GM19043 (cell line): Measurements from ENCODE around the gene USP49.

Experiments
- ATAC-seq: cut with Tn5 transposase; IDR thresholded peaks from one replicate; pipeline ENCODE4 v1.9.1; 2021; ENCODE audit warnings: low read depth; ENCODE audit not compliant: unreplicated experiment

USP49 gene

GRCh38 chr6:41878246-41878645 is 16.9 kb downstream of the USP49 start:
- ATAC-seq = no peak

- no peak for ATAC-seq
Measured at GRCh38 chr6:41877051-41877680, 18.0 kb downstream of the USP49 start.

DNA sequence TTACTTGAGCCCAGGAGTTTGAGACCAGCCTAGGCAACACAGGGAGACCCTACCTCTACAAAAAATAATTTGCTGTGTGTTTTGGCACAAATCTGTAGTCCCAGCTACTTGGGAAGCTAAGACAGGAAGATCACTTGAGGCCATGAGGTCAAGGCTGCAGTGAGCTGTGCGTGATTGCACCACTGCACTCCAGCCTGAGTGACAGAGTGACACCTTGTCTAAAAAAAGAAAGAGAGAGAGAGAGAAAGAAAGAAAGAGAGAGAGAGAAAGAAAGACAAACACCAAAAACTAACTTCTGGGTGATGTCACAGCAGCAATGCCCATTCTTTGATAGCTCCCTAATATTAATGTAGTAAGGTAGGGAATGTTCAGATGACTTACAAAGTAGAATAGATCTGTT is 20.4 kb downstream of the USP49 start:
- no peak for ATAC-seq

- ATAC-seq = no peak
Measured at GRCh38 chr6:41872147-41872546, 23.0 kb downstream of the USP49 start.

- ATAC-seq = no peak
Measured at GRCh38 chr6:41871691-41872090, 23.5 kb downstream of the USP49 start.

DNA sequence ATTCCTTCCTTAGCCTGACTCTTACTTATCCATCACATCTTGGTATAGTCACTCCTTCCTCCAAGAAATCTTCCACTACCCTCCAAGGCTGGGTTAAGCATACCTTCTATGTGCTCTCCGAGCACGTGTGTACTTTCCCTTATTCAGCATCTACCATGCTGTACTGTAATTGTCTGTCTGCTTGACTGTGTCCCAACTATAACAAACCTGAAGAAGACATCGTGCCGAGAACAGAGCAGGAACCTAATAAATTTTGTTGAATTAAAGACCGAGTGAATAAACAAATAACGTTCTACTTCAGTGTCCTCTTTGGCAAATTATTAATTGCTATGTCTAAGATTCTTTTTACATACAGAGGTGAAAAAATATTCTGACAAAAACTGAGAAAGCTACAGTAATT is 35.8 kb downstream of the USP49 start:
- no peak for ATAC-seq

- no peak for ATAC-seq
Measured at GRCh38 chr6:41858703-41859102, 36.5 kb downstream of the USP49 start.

GRCh38 chr6:41850861-41851260 is 44.3 kb downstream of the USP49 start:
- ATAC-seq = no peak

DNA sequence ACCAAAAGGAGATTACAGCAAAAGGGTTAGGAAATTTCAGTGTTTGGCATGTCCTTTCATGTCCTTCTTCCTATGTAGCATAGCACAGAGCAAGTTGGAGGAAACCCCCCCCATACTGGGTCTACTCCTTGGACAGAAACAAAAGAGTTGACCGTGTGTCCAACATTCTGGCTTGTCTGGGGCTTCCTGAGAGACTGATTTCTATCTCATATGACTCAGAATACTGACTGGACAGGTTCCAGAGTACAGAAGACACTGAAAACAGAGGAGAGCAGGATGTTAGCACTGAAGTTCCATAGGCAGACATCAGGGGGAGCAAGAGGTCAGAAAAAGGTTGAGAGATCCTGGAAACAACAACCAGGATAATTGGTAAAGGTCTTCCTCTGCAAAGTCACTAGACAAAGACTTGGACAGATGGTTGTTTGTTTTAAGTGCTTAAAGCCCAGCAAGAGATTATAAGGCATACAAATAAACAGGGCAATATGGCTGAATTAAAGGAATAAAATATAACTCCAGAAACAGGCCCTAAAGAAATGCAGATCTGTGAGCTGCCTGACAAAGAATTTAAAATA is 48.4 kb downstream of the USP49 start:
- no peak for ATAC-seq

DNA sequence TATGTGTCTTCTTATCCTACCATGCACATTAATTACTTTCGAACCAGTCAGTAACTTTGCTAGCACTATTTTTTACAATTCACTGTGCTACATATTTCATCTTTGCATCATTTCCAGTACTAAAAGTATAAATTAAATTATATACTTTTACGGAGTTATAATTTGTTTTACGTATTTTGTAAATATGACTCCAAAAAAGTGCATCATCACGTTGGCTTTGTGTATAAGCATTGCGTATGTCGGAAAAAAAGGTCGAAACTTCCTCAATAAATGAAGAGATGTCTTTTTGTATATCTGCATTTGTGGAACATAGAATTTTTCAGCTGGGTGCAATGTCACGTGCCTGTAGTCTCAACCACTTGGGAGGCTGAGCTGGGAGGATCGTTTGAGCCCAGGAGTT is 52.0 kb downstream of the USP49 start:
- no peak for ATAC-seq

GRCh38 chr6:41840326-41840725 is 54.8 kb downstream of the USP49 start:
- ATAC-seq = no peak

GRCh38 chr6:41836660-41837052 is 58.5 kb downstream of the USP49 start:
- no peak for ATAC-seq

DNA sequence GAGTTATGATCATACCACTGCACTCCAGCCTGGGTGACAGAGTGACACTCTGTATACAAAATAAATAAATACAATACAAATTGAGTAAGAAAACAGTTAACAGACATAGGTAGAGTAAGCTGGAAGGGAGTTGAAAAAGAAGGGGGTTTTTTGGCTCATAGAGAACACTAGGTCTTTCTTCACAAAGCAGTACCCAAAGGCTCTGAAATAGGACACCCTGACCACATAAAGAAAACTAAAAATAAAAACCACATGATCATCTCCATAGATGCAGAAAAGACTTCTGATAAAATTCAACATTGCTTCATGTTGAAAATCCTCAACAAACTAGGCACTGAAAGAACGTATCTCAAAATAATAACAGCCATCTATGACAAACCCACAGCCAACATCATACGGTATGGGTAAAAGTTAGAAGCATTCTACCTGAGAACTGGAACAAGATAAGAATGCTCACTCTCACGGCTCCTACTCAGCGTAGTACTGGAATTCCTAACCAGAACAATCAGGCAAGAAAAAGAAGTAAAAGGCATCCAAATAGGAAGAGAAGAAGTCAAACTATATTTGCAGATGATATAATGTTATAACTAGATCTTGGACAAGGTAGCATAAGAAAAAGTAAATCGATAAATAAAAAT is 59.0 kb downstream of the USP49 start:
- no peak for ATAC-seq

- ATAC-seq = no peak
Measured at GRCh38 chr6:41832263-41832662, 62.9 kb downstream of the USP49 start.

GRCh38 chr6:41826343-41827022 is 68.7 kb downstream of the USP49 start:
- ATAC-seq = no peak

DNA sequence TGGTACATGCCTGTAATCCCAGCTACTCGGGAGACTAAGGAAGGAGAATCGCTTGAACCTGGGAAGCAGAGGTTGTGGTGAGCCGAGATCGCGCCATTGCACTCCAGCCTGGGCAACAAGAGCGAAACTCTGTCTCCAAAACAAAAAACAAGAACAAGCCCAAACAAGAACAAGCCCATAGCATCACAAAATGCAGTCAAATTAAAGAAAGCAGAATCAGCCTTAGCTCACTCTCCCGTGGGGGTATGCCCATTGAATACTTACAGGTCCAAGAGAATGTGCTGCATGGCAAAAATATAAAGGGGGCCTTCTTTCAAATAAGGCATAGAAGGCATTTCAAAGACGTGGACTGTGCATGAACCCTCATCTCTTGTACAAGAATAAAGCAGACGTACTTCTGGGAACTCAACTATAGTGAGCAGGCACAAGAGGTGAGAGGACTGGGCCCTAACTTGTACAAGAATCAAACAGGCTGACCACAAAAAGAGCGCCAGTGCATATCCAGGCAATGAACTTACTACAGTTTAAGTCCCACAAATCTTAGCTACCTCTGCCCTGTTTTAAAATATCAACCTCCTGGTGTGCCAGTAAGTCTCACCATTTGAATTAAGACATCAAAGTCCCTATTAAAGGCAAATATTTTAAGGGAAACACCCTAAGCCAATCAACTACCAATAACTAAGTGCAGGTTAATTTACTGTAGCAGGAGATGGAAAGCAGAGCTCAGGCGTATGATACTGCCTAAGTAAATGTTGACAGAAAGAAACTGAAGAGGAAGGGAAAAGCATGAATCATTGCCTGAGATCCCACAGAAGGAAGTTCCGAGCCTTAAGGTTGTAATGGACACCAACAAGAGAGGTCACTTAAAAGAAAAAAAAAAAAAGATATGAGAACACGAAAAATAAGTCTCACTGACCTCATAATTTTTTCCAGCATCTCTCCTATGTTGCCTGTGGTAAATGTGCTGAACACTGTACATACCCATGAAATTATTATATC is 70.3 kb downstream of the USP49 start:
- no peak for ATAC-seq

DNA sequence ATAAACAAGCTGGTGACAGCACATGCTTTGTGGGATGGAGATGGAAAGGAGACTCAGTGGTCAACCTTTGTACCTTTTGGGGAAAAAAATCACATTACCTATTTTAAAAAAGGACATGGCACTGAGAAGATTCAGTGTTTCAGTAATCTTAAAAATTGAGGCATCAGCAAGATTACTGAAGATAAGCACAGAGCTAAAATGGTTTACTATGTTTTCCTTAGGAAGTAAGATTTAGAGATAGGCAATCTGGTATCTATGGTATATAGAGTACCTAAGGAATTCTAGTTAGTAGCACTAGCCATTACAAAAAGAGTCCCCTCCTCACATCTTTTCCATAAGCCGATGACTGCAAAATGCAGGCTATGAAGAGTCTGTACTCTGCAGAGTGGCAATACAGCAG is 72.0 kb downstream of the USP49 start:
- no peak for ATAC-seq

- no peak for ATAC-seq
Measured at GRCh38 chr6:41822021-41822420, 73.2 kb downstream of the USP49 start.

DNA sequence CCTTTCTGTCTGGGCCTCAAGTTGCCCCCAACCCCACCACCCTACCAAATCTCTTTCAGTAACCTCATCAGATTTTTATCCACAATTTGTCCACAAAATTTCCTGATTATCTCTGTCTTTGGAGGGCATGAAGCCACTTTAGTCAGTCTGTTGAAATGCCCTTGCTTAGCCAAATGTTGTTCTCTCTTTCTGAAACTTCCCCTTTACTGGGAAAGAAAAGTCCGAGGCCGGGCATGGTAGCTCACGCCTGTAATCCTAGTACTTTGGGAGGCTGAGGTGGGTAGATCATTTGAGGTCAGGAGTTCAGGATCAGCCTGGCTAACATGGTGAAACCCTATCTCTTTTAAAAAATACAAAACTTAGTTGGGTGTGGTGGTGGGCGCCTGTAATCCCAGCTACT is 73.9 kb downstream of the USP49 start:
- ATAC-seq = no peak

GRCh38 chr6:41818271-41819054 is 76.7 kb downstream of the USP49 start:
- no peak for ATAC-seq
